Measurements from ENCODE around the gene RAB33A.
A peak's percentile ranks its signal among the peaks of the same experiment; 100 is the strongest.

RAB33A gene

DNA sequence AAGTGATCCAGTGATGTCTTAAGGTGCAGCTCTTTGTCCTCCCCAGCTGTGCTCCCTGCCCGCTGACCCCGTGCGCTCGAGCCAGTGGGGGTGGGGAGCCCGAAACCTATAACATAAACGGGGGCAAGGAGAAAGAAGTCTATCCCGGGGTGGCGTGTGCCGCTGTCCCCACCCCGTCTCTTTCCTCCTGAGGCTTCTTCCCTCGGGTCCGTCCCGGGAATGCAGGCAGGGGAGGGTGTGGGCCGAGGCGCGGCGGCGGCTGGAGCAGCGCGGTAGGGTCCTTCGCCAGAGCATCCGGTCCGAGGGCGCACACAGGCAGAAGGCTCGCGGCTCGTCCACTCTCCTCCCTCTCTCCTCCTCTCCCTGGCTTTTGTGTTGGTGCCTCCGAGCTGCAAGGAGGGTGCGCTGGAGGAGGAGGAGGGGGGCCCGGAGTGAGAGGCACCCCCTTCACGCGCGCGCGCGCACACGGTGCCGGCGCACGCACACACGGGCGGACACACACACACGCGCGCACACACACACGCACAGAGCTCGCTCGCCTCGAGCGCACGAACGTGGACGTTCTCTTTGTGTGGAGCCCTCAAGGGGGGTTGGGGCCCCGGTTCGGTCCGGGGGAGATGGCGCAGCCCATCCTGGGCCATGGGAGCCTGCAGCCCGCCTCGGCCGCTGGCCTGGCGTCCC lies at the start of gene RAB33A:
TSS of gene RAB33A (plus strand) at position 517 of the 681 bp plus-strand sequence. CDS start at position 618, 101 bp downstream.
- TF ChIP-seq GATA2 (IDR thresholded peaks at IDR 0.05; ENCODE audit: low read depth, low read length) (no peak), GATA3 (IDR thresholded peaks at IDR 0.05; ENCODE audit: low read depth, low read length) (no peak)

DNA sequence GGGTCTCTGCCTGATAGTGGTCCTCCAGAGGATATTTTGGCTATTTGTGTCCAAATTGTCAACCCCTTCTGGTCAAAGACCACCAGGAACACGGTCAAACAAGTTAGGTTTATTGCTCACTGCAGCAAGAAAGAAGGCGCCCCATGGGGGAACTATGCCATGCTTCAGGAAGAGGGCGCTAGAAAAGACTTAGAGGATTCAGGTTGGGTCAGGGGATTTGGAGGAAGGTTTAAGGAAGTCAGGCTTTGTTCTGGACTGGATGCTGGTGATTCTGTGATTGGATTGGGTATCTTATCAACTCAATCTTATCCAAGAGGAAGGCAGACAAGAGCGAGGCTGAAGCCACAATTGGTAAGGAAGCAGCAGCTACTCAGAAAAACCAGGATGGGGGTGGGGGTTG lies 47.2 kb upstream of the RAB33A start:
- peak; percentile 69 for TF ChIP-seq GATA2 (IDR thresholded peaks at IDR 0.05; ENCODE audit: low read depth, low read length)
- TF ChIP-seq GATA3 (IDR thresholded peaks at IDR 0.05; ENCODE audit: low read depth, low read length): no peak

DNA sequence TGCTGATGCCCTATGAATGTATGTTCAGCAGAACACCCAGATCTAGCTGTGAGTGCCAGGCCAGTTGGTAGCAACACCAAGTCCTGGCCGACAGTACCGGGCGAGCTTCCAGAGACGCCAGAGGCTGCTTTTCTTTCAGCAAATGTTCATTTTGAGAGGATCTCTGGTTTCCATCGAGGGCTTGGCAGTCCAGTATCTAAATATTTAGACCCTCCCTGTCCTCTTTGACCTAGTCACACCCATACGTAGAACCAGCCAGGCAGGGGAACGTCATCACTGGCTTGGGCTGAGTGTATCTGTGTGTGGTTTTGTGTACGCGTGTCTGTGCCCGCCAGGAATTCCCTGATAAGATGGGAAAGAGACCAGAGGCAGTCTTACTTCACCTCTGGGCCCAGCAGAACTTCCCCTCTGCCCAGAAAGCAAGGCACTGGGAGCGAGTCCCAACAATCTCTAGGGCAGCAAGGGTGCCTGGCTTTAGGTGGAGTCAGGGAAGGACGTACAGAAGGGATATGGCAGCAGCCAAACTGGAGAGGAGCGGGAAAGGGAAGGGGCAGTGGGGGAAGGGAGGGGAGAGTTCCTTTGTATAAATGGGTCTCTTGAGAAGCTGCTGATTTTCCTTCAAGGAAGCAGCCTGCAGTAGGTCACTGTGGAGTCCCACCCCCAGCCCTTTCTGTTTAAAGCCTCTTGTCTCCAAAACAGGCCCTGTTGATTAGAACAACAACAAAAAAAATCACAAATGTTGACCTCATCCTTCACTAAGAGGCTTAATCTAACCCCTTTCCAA lies 46.5 kb upstream of the RAB33A start:
- TF ChIP-seq GATA2 (IDR thresholded peaks at IDR 0.05; ENCODE audit: low read depth, low read length): peak; percentile 23; the same call in 1 of the 2 replicates
- no peak for TF ChIP-seq GATA3 (IDR thresholded peaks at IDR 0.05; ENCODE audit: low read depth, low read length)

DNA sequence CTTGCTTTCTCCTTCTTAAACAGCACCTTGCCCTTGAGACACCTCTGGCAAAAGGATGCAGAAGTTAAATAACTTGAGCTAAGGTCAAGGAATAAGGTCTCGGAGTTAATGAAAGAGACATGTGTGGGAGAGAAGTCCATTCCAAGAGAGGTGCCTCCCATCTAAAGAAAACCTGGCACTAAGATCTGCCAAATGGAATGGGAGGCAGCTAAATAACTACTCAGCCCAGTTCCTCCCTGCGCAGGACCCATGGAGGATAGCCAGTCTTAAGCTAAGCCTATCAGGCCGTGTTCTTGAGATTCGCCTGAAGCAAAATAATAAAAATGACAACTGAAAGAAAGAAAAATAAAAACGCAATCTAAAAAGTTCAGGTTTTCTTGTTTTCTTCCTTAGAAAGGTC lies 40.8 kb upstream of the RAB33A start:
- TF ChIP-seq GATA2 (IDR thresholded peaks at IDR 0.05; ENCODE audit: low read depth, low read length): no peak
- no peak for TF ChIP-seq GATA3 (IDR thresholded peaks at IDR 0.05; ENCODE audit: low read depth, low read length)

DNA sequence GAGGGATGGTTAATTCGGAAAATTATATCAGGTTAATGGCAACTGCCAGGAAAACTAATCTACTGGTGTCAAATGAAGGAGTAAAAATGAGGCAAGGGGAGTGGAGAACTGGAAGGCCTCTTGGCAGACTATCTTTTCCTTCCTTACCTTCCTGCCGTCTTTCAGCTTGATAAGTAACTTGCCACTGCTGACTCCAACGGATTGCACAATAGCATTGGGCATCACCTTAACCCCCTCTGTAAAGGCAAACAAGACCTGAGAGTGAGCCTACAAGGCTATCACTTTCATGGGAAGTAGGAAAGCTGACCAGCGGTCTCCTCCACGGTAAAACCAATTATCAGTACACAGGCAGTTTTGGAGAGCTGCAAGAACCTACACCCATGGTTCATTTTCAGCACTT lies 35.3 kb upstream of the RAB33A start:
- no peak for TF ChIP-seq GATA3 (IDR thresholded peaks at IDR 0.05; ENCODE audit: low read depth, low read length)
- TF ChIP-seq GATA2 (IDR thresholded peaks at IDR 0.05; ENCODE audit: low read depth, low read length): no peak

DNA sequence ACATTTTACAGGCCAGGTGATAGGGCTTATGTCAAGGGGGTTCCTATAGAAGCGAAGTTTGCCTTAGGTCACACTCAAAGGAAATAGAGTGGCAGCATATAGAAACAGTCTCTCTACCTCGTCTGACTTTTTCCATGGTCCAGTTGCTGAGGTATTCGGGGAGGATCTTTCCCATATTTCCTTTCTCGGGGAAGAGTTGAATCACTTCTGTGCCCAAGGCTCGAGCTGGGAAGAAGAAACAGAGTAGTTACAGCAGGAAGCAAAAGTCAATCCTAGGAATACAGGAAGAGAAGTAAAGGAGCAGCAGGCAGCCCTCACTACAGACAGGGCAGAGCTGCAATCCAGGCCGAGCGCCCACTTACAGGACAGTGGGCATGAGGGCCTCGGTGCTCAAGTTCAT lies 34.8 kb upstream of the RAB33A start:
- no peak for TF ChIP-seq GATA2 (IDR thresholded peaks at IDR 0.05; ENCODE audit: low read depth, low read length)
- no peak for TF ChIP-seq GATA3 (IDR thresholded peaks at IDR 0.05; ENCODE audit: low read depth, low read length)

DNA sequence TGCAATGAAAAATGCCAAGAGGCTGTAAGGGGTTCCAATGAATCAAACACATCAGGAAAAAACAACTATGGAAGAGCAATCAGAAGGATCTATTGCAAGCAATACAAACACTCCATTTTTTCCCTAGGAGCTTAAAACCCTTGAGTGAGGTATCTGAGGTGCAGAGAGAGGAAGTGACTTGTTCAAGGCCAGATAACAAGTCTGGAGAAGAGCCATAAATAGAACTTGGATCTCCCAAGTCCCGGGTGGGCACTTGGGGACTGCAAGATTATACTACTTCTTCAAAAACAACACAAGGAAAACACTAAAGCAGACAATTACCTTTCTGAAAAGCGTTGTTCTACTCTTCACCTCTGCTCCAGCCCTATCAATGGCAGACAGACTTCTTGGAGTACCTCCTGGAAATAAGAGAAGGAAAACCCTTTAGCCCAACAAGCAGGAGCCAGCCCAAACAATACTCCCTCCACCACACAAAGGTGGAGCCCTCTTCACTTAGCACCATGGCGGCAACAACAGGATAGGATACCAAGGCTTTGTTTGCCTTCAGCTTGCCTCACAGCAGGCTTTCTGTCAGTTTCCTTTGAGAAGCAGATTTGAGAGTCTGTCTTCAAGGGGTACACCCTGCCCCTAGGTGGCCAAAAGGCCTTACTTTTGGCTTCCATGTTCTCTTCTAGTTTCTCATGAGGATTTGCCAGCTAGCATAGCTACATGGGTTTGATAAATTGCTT lies 32.1 kb upstream of the RAB33A start:
- TF ChIP-seq GATA2 (IDR thresholded peaks at IDR 0.05; ENCODE audit: low read depth, low read length) (no peak), GATA3 (IDR thresholded peaks at IDR 0.05; ENCODE audit: low read depth, low read length) (no peak)

DNA sequence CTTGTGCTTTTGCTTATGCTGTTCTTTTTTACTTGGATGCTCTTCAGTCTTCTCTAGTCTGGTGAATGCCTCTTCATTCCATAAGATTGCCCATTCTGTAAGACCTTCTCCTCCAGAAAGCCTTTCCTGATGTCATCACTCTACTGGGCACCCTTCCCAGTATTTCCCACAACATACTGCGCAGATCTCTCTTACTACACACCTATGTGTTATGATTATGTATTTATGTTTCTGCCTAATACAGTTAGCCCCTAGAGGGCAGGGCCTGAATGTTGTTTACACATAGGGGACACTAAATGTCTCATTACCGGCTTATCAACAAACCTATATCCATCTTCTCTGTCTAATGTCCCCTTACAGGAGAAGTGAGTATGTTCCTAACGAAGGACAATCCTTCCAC lies 27.3 kb upstream of the RAB33A start:
- TF ChIP-seq GATA3 (IDR thresholded peaks at IDR 0.05; ENCODE audit: low read depth, low read length): no peak
- TF ChIP-seq GATA2 (IDR thresholded peaks at IDR 0.05; ENCODE audit: low read depth, low read length): no peak

DNA sequence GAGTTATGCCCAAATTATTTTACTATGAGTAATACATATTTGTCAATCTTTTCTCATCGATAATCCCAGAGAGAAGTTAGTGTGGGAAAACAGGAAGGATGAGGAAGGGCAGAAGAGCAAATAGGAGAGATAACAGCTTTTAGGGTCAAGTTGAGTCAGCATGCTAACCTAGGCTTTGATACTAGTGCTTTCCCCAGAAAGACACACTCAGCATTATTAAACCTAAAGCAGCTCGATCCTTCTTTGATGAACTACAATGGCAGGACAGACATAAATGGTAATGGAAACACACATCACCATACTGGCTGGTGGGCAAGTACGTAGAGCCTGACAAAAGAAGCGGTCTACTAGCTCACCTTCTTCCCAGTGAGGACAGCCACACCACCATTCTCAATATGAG lies 26.6 kb upstream of the RAB33A start:
- no peak for TF ChIP-seq GATA2 (IDR thresholded peaks at IDR 0.05; ENCODE audit: low read depth, low read length)
- TF ChIP-seq GATA3 (IDR thresholded peaks at IDR 0.05; ENCODE audit: low read depth, low read length): no peak

DNA sequence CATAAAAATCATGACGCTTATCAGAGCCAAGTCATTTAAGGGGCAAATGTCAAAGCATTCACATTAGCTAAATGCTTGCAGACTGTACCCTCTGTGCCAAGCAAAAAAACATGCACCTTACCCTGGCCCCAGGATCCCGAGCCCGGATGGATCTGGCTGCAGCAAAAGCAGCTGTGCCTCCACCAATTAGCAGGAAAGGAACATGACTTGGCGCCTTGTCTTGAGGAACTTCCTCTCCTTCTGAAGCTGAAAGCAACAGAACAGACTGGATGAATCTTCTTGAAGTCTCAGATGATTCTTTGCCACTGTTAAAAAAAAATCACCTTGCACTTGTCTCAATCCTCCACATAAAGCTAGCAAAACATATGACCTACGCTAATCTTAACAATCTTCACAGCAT lies 24.1 kb upstream of the RAB33A start:
- TF ChIP-seq GATA3 (IDR thresholded peaks at IDR 0.05; ENCODE audit: low read depth, low read length) (no peak), GATA2 (IDR thresholded peaks at IDR 0.05; ENCODE audit: low read depth, low read length) (no peak)

DNA sequence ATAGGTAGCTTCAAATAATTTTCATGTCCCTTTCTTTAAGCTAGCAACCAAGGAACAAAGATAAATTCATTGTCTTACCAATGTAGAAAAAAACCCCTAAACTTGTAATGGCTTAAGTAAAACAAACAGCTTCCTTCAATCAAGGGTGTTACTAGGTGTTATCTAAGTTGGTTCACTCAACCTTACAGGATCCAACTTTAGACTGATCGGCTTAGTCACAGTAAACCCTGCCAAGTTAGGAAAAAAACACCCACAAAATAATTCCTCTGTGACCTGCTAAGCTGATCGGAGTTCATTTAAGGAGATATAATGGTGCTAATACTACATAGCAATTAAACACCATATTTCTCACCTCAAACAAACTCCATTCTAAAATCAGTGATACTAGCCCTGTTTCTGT lies 16.2 kb upstream of the RAB33A start:
- TF ChIP-seq GATA2 (IDR thresholded peaks at IDR 0.05; ENCODE audit: low read depth, low read length) (no peak), GATA3 (IDR thresholded peaks at IDR 0.05; ENCODE audit: low read depth, low read length) (no peak)

DNA sequence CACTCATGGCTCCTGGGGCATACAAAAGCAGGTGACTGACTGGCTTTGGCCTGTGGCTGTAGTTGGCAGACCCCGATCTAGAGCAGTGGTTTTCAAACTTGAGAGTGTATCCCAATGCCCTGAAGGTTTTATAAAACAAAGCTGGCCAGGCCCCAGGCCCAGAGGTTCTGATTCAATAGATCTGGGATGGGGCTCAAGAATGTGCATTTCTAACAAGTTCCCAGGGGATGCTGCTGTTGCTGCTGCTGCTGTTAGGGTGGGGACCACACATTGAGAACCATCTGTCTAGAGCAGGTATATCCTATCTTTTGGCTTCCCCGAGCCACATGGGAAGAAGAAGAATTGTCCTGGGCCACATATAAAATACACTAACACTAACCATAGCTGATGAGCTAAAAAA lies 13.5 kb upstream of the RAB33A start:
- TF ChIP-seq GATA3 (IDR thresholded peaks at IDR 0.05; ENCODE audit: low read depth, low read length): no peak
- no peak for TF ChIP-seq GATA2 (IDR thresholded peaks at IDR 0.05; ENCODE audit: low read depth, low read length)

DNA sequence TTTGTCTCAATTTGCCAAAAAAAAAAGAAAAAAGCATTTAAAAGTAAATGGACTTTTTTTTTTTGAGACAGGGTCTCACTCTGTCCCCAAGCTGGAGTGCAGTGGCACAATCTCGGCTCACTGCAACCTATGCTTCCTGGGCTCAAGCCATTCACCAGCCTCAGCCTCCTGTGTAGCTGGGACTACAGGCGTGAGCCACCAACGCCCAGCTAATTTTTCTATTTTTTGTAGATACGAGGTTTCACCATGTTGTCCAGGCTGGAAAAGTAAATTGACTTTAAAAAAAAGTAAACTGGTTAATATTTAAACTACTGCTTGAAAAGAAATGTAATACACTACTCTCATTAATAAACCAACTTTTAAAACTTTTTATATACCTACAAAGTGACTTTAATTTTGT lies 12.0 kb upstream of the RAB33A start:
- TF ChIP-seq GATA2 (IDR thresholded peaks at IDR 0.05; ENCODE audit: low read depth, low read length): no peak
- no peak for TF ChIP-seq GATA3 (IDR thresholded peaks at IDR 0.05; ENCODE audit: low read depth, low read length)

DNA sequence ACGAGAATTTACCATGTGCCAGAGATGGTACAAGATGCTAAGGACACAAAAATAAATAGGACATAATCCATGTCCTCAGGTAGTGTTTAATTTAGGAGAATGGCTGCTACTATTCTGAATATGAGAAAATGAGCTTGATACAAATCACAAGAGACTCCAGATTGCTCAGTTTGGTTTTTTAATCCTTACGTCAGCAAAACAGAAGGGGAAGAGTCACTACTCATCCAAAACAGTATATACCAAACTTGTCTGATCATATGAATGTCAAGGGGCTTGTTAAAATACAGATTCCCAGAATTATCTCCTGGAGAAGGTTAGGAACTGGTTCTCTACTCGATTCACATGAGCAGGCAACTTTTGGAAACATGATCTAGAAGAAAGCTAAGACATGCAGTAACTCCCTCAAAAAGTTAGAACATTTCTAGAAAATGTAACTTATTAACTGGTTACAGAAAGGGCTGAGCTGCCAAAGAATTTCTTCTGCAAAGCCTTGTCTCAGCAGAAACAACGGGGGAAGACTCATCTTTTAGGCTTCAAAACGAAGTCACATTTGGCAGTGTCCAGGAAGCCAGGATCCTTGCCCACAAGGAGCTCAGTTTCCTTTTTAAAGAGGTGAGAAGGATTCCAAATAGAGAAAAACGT lies 9.5 kb upstream of the RAB33A start:
- no peak for TF ChIP-seq GATA2 (IDR thresholded peaks at IDR 0.05; ENCODE audit: low read depth, low read length)
- no peak for TF ChIP-seq GATA3 (IDR thresholded peaks at IDR 0.05; ENCODE audit: low read depth, low read length)
